IMR-90 (cell line): ENCODE measurements around the gene DSN1. TPM values are rescaled to one million over a fixed set of nuclear protein-coding genes. Genes with fewer than 3 reads are reported as not detected.

ENCODE experiments used
- ATAC-seq: fragments of 200-7000 bp; cut with Tn5 transposase; 2 replicates; pipeline ENCODE4 v1.9.1; 2020; ENCODE audit warnings: low read depth, mild to moderate bottlenecking, moderate library complexity
- BruUV-seq: library from RNA; stranded (reverse); fragments of 400-500 nt; replicated peaks from 2 replicates; lab custom pipeline; 2021; lab: Mats Ljungman, UMichigan
- CTCF ChIA-PET: fragments of 300-600 bp; formaldehyde crosslinking; extraction: SDS; loops from one replicate; lab custom pipeline; 2021; ENCODE audit warnings: antibody characterized with exemption; lab: Yijun Ruan, JAX
- POLR2A ChIA-PET: fragments of 300-600 bp; sonication (Branson Sonifier 250); formaldehyde crosslinking; loops from one replicate; lab custom pipeline; 2022; ENCODE audit warnings: antibody characterized with exemption; ENCODE audit not compliant: unreplicated experiment; lab: Charles Lee
- DNase-seq: peaks from one replicate; pipeline ENCODE4 v3.0.0; 2013
- H2AFZ ChIP-seq: replicated peaks from 2 replicates; pipeline ENCODE3; 2013; ENCODE audit warnings: low read length, mild to moderate bottlenecking; ENCODE audit not compliant: poor library complexity
- H2AK5ac ChIP-seq: 2 replicates; pipeline ENCODE4 v1.6.1; 2013; ENCODE audit warnings: low read depth, low read length, inconsistent platforms
- H2AK9ac ChIP-seq: replicated peaks from 2 replicates; pipeline ENCODE3; 2013; ENCODE audit warnings: mild to moderate bottlenecking, low read depth, low read length, moderate library complexity; ENCODE audit not compliant: poor library complexity
- H2BK120ac ChIP-seq: 2 replicates; pipeline ENCODE4 v1.6.1; 2013; ENCODE audit warnings: low read depth, low read length, inconsistent platforms
- H2BK15ac ChIP-seq: 3 replicates; pipeline ENCODE4 v1.6.1; 2013; ENCODE audit warnings: low read depth, low read length, inconsistent platforms
- H2BK20ac ChIP-seq: 2 replicates; pipeline ENCODE4 v1.6.1; 2013; ENCODE audit warnings: low read depth, mild to moderate bottlenecking, inconsistent platforms, low read length, moderate library complexity
- H2BK5ac ChIP-seq: 2 replicates; pipeline ENCODE4 v1.6.1; 2013; ENCODE audit warnings: mild to moderate bottlenecking, low read depth, low read length, inconsistent platforms; ENCODE audit not compliant: poor library complexity, severe bottlenecking
- H3K14ac ChIP-seq: replicated peaks from 2 replicates; pipeline ENCODE4 v1.6.1; 2013; ENCODE audit warnings: low read depth, low read length, inconsistent platforms
- H3K18ac ChIP-seq: 2 replicates; pipeline ENCODE4 v1.6.1; 2013; ENCODE audit warnings: low read depth, low read length, control low read depth
- H3K23ac ChIP-seq: 2 replicates; pipeline ENCODE4 v1.6.1; 2013; ENCODE audit warnings: low read depth, low read length, inconsistent platforms
- H3K27ac ChIP-seq: 2 replicates; pipeline ENCODE4 v1.5.1; 2013; ENCODE audit warnings: mild to moderate bottlenecking, control low read depth, low read length; ENCODE audit not compliant: insufficient read depth
- H3K27me3 ChIP-seq: 2 replicates; pipeline ENCODE4 v1.6.1; 2013; ENCODE audit warnings: low read length; ENCODE audit not compliant: control insufficient read depth, insufficient read depth
- H3K36me3 ChIP-seq: 2 replicates; pipeline ENCODE4 v1.6.1; 2013; ENCODE audit warnings: low read length, mixed read lengths; ENCODE audit not compliant: control insufficient read depth, insufficient read depth
- H3K4ac ChIP-seq: 2 replicates; pipeline ENCODE4 v1.6.1; 2013; ENCODE audit warnings: low read depth, low read length, inconsistent platforms
- H3K4me1 ChIP-seq: 2 replicates; pipeline ENCODE4 v1.6.1; 2013; ENCODE audit warnings: low read length, mixed read lengths; ENCODE audit not compliant: control insufficient read depth, insufficient read depth
- H3K4me2 ChIP-seq: 2 replicates; pipeline ENCODE4 v1.6.1; 2013; ENCODE audit warnings: low read depth, mild to moderate bottlenecking, control low read depth, low read length, moderate library complexity
- H3K4me3 ChIP-seq: 2 replicates; pipeline ENCODE4 v1.5.1; 2013; ENCODE audit warnings: low read depth, mild to moderate bottlenecking, control low read depth, low read length, moderate library complexity; ENCODE audit not compliant: insufficient read depth
- H3K56ac ChIP-seq: 2 replicates; pipeline ENCODE4 v1.6.1; 2013; ENCODE audit warnings: low read length, inconsistent platforms; ENCODE audit not compliant: insufficient read depth; ENCODE audit errors: extremely low read depth
- H3K79me1 ChIP-seq, 2 experiments: 2 replicates each; pipeline ENCODE4 v1.6.1; 2013; ENCODE audit warnings: low read length in 2 of 2, inconsistent platforms in 1 of 2, low read depth in 1 of 2
- H3K9ac ChIP-seq: 2 replicates; pipeline ENCODE4 v1.6.1; 2013; ENCODE audit warnings: low read depth, low read length, control low read depth
- H3K9me1 ChIP-seq: 2 replicates; pipeline ENCODE4 v1.6.1; 2013; ENCODE audit warnings: low read length, inconsistent platforms; ENCODE audit not compliant: insufficient read depth
- H3K9me3 ChIP-seq: 2 replicates; pipeline ENCODE4 v1.6.1; 2013; ENCODE audit warnings: low read length; ENCODE audit not compliant: control insufficient read depth, insufficient read depth
- H4K20me1 ChIP-seq: 2 replicates; pipeline ENCODE4 v1.6.1; 2013; ENCODE audit warnings: low read length, inconsistent platforms; ENCODE audit not compliant: insufficient read depth
- H4K5ac ChIP-seq: 2 replicates; pipeline ENCODE4 v1.6.1; 2013; ENCODE audit warnings: mild to moderate bottlenecking, low read depth, low read length, control low read depth
- H4K8ac ChIP-seq, 2 experiments: 2 replicates each; pipeline ENCODE4 v1.6.1; 2013; ENCODE audit warnings: low read depth in 2 of 2, low read length in 2 of 2, control low read depth in 1 of 2, inconsistent platforms in 1 of 2
- H4K91ac ChIP-seq: 2 replicates; pipeline ENCODE4 v1.6.1; 2013; ENCODE audit warnings: low read depth, low read length, inconsistent platforms; ENCODE audit not compliant: insufficient read depth
- MAFK ChIP-seq: IDR thresholded peaks from 2 replicates; pipeline ENCODE4 v1.6.1; 2012; ENCODE audit warnings: low read depth, low read length, improper control_type of control experiment
- NFE2L2 ChIP-seq: fragments of 150-350 bp; IDR thresholded peaks from 2 replicates; pipeline ENCODE4 v1.6.1; 2016; ENCODE audit warnings: low read depth, mild to moderate bottlenecking, low read length
- WGBS, 2 experiments: methylation state at CpG; one replicate each; pipeline versions ENCODE4 v1.1.5 to v1.1.7; 2013; ENCODE audit warnings: missing lambda C conversion rate in 2 of 2; ENCODE audit not compliant: insufficient read length in 1 of 2; ENCODE audit errors: extremely low coverage in 2 of 2; 5-methylcytosine and 5-hydroxymethylcytosine counted together
- dilution Hi-C: fragments of 300-500 bp; cut with HindIII; formaldehyde crosslinking; loops from one replicate; pipeline ENCODE4 v1.14.3; 2018; ENCODE audit warnings: low sequenced_read_pairs; ENCODE audit not compliant: unreplicated experiment
- in situ Hi-C: fragments of 300-500 bp; cut with MboI; formaldehyde crosslinking; loops from 3 replicates; pipeline ENCODE4 v1.14.3; 2019; ENCODE audit warnings: low sequenced_read_pairs, inconsistent platforms, mixed read lengths
- intact Hi-C: fragments of 100-400 bp; cut with micrococcal nuclease; formaldehyde crosslinking; loops from 2 replicates; pipeline ENCODE4 v1.10.0; 2022
- polyA plus RNA-seq, 3 experiments: library from polyadenylated mRNA; depleted of rRNA; stranded (reverse); fragments of >200 nt; gene quantifications; 2 replicates each; pipeline ENCODE4 v1.2.3, GENCODE V29; 2012; ENCODE audit warnings: low replicate concordance in 1 of 3
- total RNA-seq: library from RNA; depleted of rRNA; stranded (reverse); fragments of >200 nt; gene quantifications from 2 replicates; pipeline ENCODE4 v1.2.3, GENCODE V29; 2012

Gene DSN1
- total and polyA plus RNA-seq, 2 of the 4 experiments (the other 2 are of a cell fraction), result 10.5 to 16.3 TPM

- no peak overlapping the region for H2AFZ ChIP-seq
- H3K27me3 ChIP-seq, result no peaks in the 10 kb centered on the region
- TF ChIP-seq NFE2L2 (no peak), MAFK (no peak)
- no peak overlapping the region for H3K23ac ChIP-seq
- H3K9ac ChIP-seq, result no peak overlapping the region
- H3K9me1 ChIP-seq, result 0 out of 2 replicates have a peak, but pooled peaks cover 7% of the 10 kb centered on the region
- H3K14ac ChIP-seq, result no peak overlapping the region
- no peak overlapping the region for H3K27ac ChIP-seq
- H3K4ac ChIP-seq, result no peak overlapping the region
- no peak overlapping the region for H4K91ac ChIP-seq
- dilution Hi-C loops (no loop called here), intact Hi-C loops (loop anchor here (5.0 kb wide), 1 partner anchor 93 kb away; no protein-coding TSS in a partner anchor), in situ Hi-C loops (no loop called here)
- H3K4me2 ChIP-seq, result no peak overlapping the region
- no peak overlapping the region for H3K56ac ChIP-seq
- no peak for DNase-seq
- H3K18ac ChIP-seq, result no peak overlapping the region
- H4K20me1 ChIP-seq, result peaks cover 9% of the 10 kb centered on the region; the same call in 1 of the 2 replicates
- no peak overlapping the region for H4K5ac ChIP-seq
- no peak overlapping the region for H3K4me3 ChIP-seq
- H3K79me1 ChIP-seq, result peaks cover 39 to 76% of the 10 kb centered on the region in 2 experiments
- no TSS peak for BruUV-seq
- ChIA-PET POLR2A (no interaction called here), CTCF (no interaction called here)
- peaks cover 51% of the 10 kb centered on the region for H3K36me3 ChIP-seq
- no peak overlapping the region for H2BK20ac ChIP-seq
- no peak overlapping the region for H2BK15ac ChIP-seq
- H2AK5ac ChIP-seq, result no peak overlapping the region
- no peaks in the 10 kb centered on the region for H3K4me1 ChIP-seq
- no peaks in the 10 kb centered on the region for H3K9me3 ChIP-seq
- no peak overlapping the region for H2BK120ac ChIP-seq
- WGBS, 2 experiments, result 98% methylated on average over 7 of the region's 20 CpGs; no CpG with 5 or more reads in 1 of the 2 experiments
- no peak overlapping the region for H2AK9ac ChIP-seq
- no peak for ATAC-seq
- no peak overlapping the region for H2BK5ac ChIP-seq
- H4K8ac ChIP-seq, result no peak overlapping the region
Observed at GRCh38 chr20:36794116-36794474, 20.5 kb upstream of the DSN1 start.
